ENCODE measurements around the gene IL15.

Gene IL15

GRCh38 chr4:141636771-141637460, 533 bp downstream of the IL15 start:
- H3K9me3 ChIP-seq (ENCODE audit: insufficient read depth, low read length): no peaks in the 10 kb centered on the region
- H3K4me1 ChIP-seq (ENCODE audit: low read length): peaks cover 14% of the 10 kb centered on the region
- no peak overlapping the region for H3K9ac ChIP-seq (ENCODE audit: low read length)
- H3K4me3 ChIP-seq (ENCODE audit: low read length): peak overlapping the region; percentile 69
- H2AFZ ChIP-seq (ENCODE audit: low read depth, low read length): no peak overlapping the region
- peak overlapping the region; percentile 47 for H3K4me2 ChIP-seq (ENCODE audit: low read length)
- no peak overlapping the region for H3K27ac ChIP-seq (ENCODE audit: low read length)
- TF ChIP-seq CTCF (IDR thresholded peaks at IDR 0.05; ENCODE audit: low read depth, low read length) (no peak), EZH2phosphoT487 (IDR thresholded peaks at IDR 0.05; ENCODE audit: low read depth) (no peak)
- H3K79me2 ChIP-seq (ENCODE audit: low read length): no peaks in the 10 kb centered on the region
- no peaks in the 10 kb centered on the region for H4K20me1 ChIP-seq (ENCODE audit: insufficient read depth, low read length)
- H3K27me3 ChIP-seq (ENCODE audit: low read depth, low read length): no peaks in the 10 kb centered on the region
- no peaks in the 10 kb centered on the region for H3K36me3 ChIP-seq (replicated peaks; ENCODE audit: low read depth, low read length)

GRCh38 chr4:141637565-141637964, 1.2 kb downstream of the IL15 start:
- H3K36me3 ChIP-seq (replicated peaks; ENCODE audit: low read depth, low read length): no peaks in the 10 kb centered on the region
- H3K27ac ChIP-seq (ENCODE audit: low read length): no peak overlapping the region
- no peaks in the 10 kb centered on the region for H3K79me2 ChIP-seq (ENCODE audit: low read length)
- H3K4me2 ChIP-seq (ENCODE audit: low read length): no peak overlapping the region
- no peak overlapping the region for H3K4me3 ChIP-seq (ENCODE audit: low read length)
- H3K27me3 ChIP-seq (ENCODE audit: low read depth, low read length): no peaks in the 10 kb centered on the region
- no peak overlapping the region for H3K9ac ChIP-seq (ENCODE audit: low read length)
- no peaks in the 10 kb centered on the region for H3K9me3 ChIP-seq (ENCODE audit: insufficient read depth, low read length)
- H2AFZ ChIP-seq (ENCODE audit: low read depth, low read length): no peak overlapping the region
- H3K4me1 ChIP-seq (ENCODE audit: low read length): peaks cover 14% of the 10 kb centered on the region
- no peaks in the 10 kb centered on the region for H4K20me1 ChIP-seq (ENCODE audit: insufficient read depth, low read length)
- TF ChIP-seq EZH2phosphoT487 (IDR thresholded peaks at IDR 0.05; ENCODE audit: low read depth) (no peak), CTCF (IDR thresholded peaks at IDR 0.05; ENCODE audit: low read depth, low read length) (no peak)

DNA sequence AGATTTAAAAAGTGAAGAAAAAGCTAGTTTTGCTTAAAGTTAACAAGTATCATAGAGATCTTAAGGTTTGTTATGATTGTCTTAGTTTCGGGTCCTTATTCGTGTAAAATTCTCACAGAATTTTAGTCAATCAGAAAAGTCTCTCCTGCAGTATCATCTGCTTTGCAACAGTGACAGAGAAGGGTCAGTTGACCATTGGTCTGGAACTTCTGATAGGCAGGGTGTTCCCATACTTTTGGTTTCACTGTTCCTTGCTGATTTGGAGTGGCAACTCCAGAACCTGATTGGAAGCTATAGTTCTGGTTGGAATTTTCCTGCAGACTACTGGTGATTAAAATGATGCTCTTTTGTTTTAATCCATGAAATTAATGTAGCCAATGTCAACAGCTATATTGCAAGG, 1.8 kb downstream of the IL15 start:
- Histone ChIP-seq H3K4me3 (ENCODE audit: low read length) (no peak overlapping the region), H3K27me3 (ENCODE audit: low read depth, low read length) (no peaks in the 10 kb centered on the region), H3K4me2 (ENCODE audit: low read length) (no peak overlapping the region), H4K20me1 (ENCODE audit: insufficient read depth, low read length) (no peaks in the 10 kb centered on the region), H3K36me3 (replicated peaks; ENCODE audit: low read depth, low read length) (no peaks in the 10 kb centered on the region), H2AFZ (ENCODE audit: low read depth, low read length) (no peak overlapping the region), H3K4me1 (ENCODE audit: low read length) (peaks cover 14% of the 10 kb centered on the region), H3K9ac (ENCODE audit: low read length) (no peak overlapping the region), H3K79me2 (ENCODE audit: low read length) (no peaks in the 10 kb centered on the region), H3K27ac (ENCODE audit: low read length) (no peak overlapping the region), H3K9me3 (ENCODE audit: insufficient read depth, low read length) (no peaks in the 10 kb centered on the region)
- TF ChIP-seq EZH2phosphoT487 (IDR thresholded peaks at IDR 0.05; ENCODE audit: low read depth): no peak
- TF ChIP-seq CTCF (IDR thresholded peaks at IDR 0.05; ENCODE audit: low read depth, low read length): no peak

DNA sequence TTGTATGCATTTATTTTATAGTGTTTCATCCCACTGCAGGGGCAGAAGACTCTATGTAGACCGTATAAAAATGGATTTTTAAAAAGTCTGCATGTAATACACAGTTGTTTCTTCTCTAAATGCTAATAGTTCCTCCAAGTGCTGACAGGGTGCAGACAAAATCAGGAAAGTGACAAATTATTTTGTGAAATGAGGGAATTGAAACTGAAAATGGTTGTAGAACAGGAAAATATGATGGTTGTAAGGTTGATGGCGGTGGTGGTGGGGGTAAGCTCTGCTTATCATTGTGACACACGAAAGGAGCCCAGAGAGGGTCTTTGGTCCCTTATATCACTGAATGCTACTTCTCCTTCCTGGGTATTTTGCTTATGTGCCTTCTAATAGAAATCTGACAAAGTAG, 4.3 kb downstream of the IL15 start:
- no peaks in the 10 kb centered on the region for H3K27me3 ChIP-seq (ENCODE audit: low read depth, low read length)
- no peaks in the 10 kb centered on the region for H3K36me3 ChIP-seq (replicated peaks; ENCODE audit: low read depth, low read length)
- no peaks in the 10 kb centered on the region for H4K20me1 ChIP-seq (ENCODE audit: insufficient read depth, low read length)
- no peak overlapping the region for H3K9ac ChIP-seq (ENCODE audit: low read length)
- H3K4me1 ChIP-seq (ENCODE audit: low read length): peaks cover 19% of the 10 kb centered on the region
- TF ChIP-seq EZH2phosphoT487 (IDR thresholded peaks at IDR 0.05; ENCODE audit: low read depth) (no peak), CTCF (IDR thresholded peaks at IDR 0.05; ENCODE audit: low read depth, low read length) (no peak)
- no peak overlapping the region for H3K4me3 ChIP-seq (ENCODE audit: low read length)
- no peaks in the 10 kb centered on the region for H3K9me3 ChIP-seq (ENCODE audit: insufficient read depth, low read length)
- no peaks in the 10 kb centered on the region for H3K79me2 ChIP-seq (ENCODE audit: low read length)
- H2AFZ ChIP-seq (ENCODE audit: low read depth, low read length): no peak overlapping the region
- H3K27ac ChIP-seq (ENCODE audit: low read length): no peak overlapping the region
- H3K4me2 ChIP-seq (ENCODE audit: low read length): peak overlapping the region; percentile 4; the same call in 1 of the 2 replicates
